ENCODE results near the gene ARID4B.
"Not testable (repeated sequence)": the region's sequence is repeated elsewhere in the genome, so short reads cannot be mapped to it uniquely, and the experiment has no call there.

The ARID4B gene

GRCh38 chr1:235227414-235227813, 100.6 kb downstream of the ARID4B start:
- no peak for DNase-seq (ENCODE audit: low read depth in 2 of 2)

- DNase-seq (ENCODE audit: low read depth in 2 of 2), result no peak
Measured at GRCh38 chr1:235226933-235227332, 101.0 kb downstream of the ARID4B start.

GRCh38 chr1:235225299-235225698, 102.7 kb downstream of the ARID4B start:
- no peak for DNase-seq (ENCODE audit: low read depth in 2 of 2)

GRCh38 chr1:235221653-235222375, 106.2 kb downstream of the ARID4B start:
- DNase-seq (ENCODE audit: low read depth in 2 of 2), result no peak

- DNase-seq (ENCODE audit: low read depth in 2 of 2), result no peak
Measured at GRCh38 chr1:235215453-235215852, 112.5 kb downstream of the ARID4B start.

- DNase-seq (ENCODE audit: low read depth in 2 of 2), result not testable (repeated sequence)
Measured at GRCh38 chr1:235214962-235215361, 113.0 kb downstream of the ARID4B start.

GRCh38 chr1:235213752-235214151, 114.2 kb downstream of the ARID4B start:
- no peak for DNase-seq (ENCODE audit: low read depth in 2 of 2)

- no peak for DNase-seq (ENCODE audit: low read depth in 2 of 2)
Measured at GRCh38 chr1:235211517-235211916, 116.5 kb downstream of the ARID4B start.

- no peak for DNase-seq (ENCODE audit: low read depth in 2 of 2)
Measured at GRCh38 chr1:235207209-235207565, 120.8 kb downstream of the ARID4B start.

GRCh38 chr1:235206533-235207208, 121.3 kb downstream of the ARID4B start:
- no peak for DNase-seq (ENCODE audit: low read depth in 2 of 2)

- DNase-seq (ENCODE audit: low read depth in 2 of 2), result no peak
Measured at GRCh38 chr1:235205687-235206086, 122.3 kb downstream of the ARID4B start.

GRCh38 chr1:235203428-235203827, 124.6 kb downstream of the ARID4B start:
- no peak for DNase-seq (ENCODE audit: low read depth in 2 of 2)

GRCh38 chr1:235202447-235202846, 125.5 kb downstream of the ARID4B start:
- not testable (repeated sequence) for DNase-seq (ENCODE audit: low read depth in 2 of 2)

- DNase-seq (ENCODE audit: low read depth in 2 of 2), result peak; percentile 12 to 15
Measured at GRCh38 chr1:235199441-235199840, 128.5 kb downstream of the ARID4B start.

GRCh38 chr1:235190431-235190830, 137.5 kb downstream of the ARID4B start:
- no peak for DNase-seq (ENCODE audit: low read depth in 2 of 2)

GRCh38 chr1:235187316-235187715, 140.7 kb downstream of the ARID4B start:
- no peak for DNase-seq (ENCODE audit: low read depth in 2 of 2)

- DNase-seq (ENCODE audit: low read depth in 2 of 2), result no peak
Measured at GRCh38 chr1:235181561-235182245, 146.3 kb downstream of the ARID4B start.

- no peak for DNase-seq (ENCODE audit: low read depth in 2 of 2)
Measured at GRCh38 chr1:235180916-235181460, 147.0 kb downstream of the ARID4B start.

- no peak for DNase-seq (ENCODE audit: low read depth in 2 of 2)
Measured at GRCh38 chr1:235176486-235176885, 151.5 kb downstream of the ARID4B start.

GRCh38 chr1:235169986-235170385, 158.0 kb downstream of the ARID4B start:
- DNase-seq (ENCODE audit: low read depth in 2 of 2), result no peak

- DNase-seq (ENCODE audit: low read depth in 2 of 2), result no peak
Measured at GRCh38 chr1:235168375-235168774, 159.6 kb downstream of the ARID4B start.

- no peak for DNase-seq (ENCODE audit: low read depth in 2 of 2)
Measured at GRCh38 chr1:235161685-235162327, 166.2 kb downstream of the ARID4B start.
